ENCODE data around the gene MAGEA2B. TPM values are rescaled to one million over a fixed set of nuclear protein-coding genes. Genes with fewer than 3 reads are reported as not detected.
"Not testable (repeated sequence)": the region's sequence is repeated elsewhere in the genome, so short reads cannot be mapped to it uniquely, and the experiment has no call there.

Gene MAGEA2B
- total RNA-seq, 1 experiment from 2014 or later = 3.2 TPM

DNA sequence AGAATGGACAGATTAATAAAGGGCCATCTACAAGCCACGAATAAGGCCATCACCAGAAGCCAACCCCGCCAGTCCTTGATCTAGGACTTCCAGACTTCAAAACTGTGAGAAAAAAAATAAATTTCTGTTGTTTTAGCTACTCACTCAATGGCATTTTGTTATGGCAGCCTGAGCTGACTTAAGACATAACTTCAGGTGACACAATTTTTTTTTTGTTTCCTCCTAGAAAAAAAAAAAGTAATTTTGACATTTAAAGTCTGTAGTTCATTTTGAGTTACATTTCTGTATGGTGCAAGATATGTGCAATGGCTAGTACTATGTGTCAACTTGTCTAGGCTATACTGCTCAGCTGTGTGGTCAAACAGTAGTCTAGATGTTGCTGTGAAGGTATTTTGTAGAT lies 44.5 kb downstream of the MAGEA2B start, which contains the start of gene CSAG3:
Gene CSAG3, plus strand, starts transcription at position 301 of the 400 bp plus-strand sequence.
- not testable (repeated sequence) for DNase-seq (ENCODE audit: low spot score)

DNA sequence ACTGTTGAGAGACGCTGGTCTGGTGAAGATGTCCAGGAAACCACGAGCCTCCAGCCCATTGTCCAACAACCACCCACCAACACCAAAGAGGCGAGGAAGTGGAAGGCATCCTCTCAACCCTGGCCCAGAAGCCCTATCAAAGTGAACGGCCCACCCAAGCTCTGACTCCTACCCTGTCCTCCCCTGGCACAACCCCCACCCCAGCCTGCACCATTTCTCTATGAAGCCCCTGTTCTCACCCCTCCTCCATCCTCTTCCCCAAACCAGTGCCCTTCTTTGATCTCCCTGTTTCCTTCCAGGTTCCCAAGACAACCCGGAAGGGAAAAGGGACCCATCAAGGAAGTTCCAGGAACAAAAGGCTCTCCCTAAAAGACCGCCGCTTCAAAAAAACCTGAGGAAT lies 45.1 kb downstream of the MAGEA2B start:
- not testable (repeated sequence) for DNase-seq (ENCODE audit: low spot score)

DNA sequence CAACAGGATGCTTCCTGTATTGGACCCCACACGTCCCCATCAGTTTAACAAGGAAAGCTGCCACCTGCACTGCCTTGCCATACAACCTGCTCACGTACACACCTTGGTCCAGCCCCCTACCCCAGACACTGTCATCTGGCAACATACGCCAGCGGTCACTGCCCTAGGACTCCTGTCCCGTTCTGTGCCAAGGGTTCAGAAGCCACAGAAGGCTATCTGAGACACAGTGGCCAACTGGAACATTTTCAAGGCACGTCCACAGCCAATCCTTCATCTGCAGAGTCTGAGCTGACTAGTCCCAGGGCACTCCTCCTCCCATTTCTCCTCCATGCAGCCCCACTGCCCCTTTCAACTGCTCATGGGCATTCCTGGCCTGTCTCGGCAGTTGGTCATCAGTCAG lies 47.2 kb downstream of the MAGEA2B start:
- DNase-seq (ENCODE audit: low spot score) = not testable (repeated sequence)

DNA sequence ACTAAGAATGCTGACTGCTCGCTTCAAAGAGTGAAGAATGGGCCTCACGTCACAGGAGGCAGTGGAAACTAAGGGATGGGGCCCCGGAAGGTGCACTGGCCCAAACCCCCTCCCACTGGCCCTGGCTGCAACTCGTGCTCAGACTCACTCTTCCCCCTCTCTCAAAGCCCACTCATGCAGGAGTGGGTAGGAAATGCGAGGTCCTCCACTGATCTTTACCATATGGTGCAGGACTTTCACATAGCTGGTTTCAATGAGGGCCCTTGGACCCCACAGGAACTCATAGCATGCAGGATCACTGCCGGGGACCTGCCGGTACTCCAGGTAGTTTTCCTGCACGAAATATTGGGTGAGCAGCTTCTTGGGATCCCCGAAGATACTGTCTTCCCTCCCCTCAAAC lies 52.1 kb downstream of the MAGEA2B start:
- not testable (repeated sequence) for DNase-seq (ENCODE audit: low spot score)

Other genes starting within 250 kb of the MAGEA2B start
- gene GABRQ, start 76.7 kb upstream of the MAGEA2B start, total RNA-seq (2014; rRNA removed; shearing (Covaris generic)) = 5.9 and 6.1 TPM in 2 replicates
- gene MAGEA3, start 15.8 kb upstream of the MAGEA2B start, total RNA-seq (2014; rRNA removed; shearing (Covaris generic)) = 15.8 and 18.1 TPM in 2 replicates
- 0.27 TPM in 1 of 2 replicates, not detected in the other for gene CSAG2, start 5.4 kb upstream of the MAGEA2B start, total RNA-seq (2014; rRNA removed; shearing (Covaris generic))
- gene CSAG1, start 19.1 kb downstream of the MAGEA2B start, total RNA-seq (2014; rRNA removed; shearing (Covaris generic)) = 2.9 and 3.0 TPM in 2 replicates
- 5.5 and 5.7 TPM in 2 replicates for gene MAGEA12, start 19.1 kb downstream of the MAGEA2B start, total RNA-seq (2014; rRNA removed; shearing (Covaris generic))
- gene MAGEA2, start 39.2 kb downstream of the MAGEA2B start, total RNA-seq (2014; rRNA removed; shearing (Covaris generic)) = 10.6 and 15.8 TPM in 2 replicates
- gene CSAG3, start 44.6 kb downstream of the MAGEA2B start, total RNA-seq (2014; rRNA removed; shearing (Covaris generic)) = 3.2 and 3.3 TPM in 2 replicates
- gene MAGEA6, start 55.1 kb downstream of the MAGEA2B start, total RNA-seq (2014; rRNA removed; shearing (Covaris generic)) = 65.0 and 82.7 TPM in 2 replicates
- 68.5 and 69.1 TPM in 2 replicates for gene CETN2, start 116.1 kb downstream of the MAGEA2B start, total RNA-seq (2014; rRNA removed; shearing (Covaris generic))
- gene NSDHL, start 116.4 kb downstream of the MAGEA2B start, total RNA-seq (2014; rRNA removed; shearing (Covaris generic)) = 14.8 and 24.5 TPM in 2 replicates
- 0.37 and 0.62 TPM in 2 replicates for gene ZNF185, start 183.4 kb downstream of the MAGEA2B start, total RNA-seq (2014; rRNA removed; shearing (Covaris generic))